OCI-LY3 (cell line): Measurements from ENCODE around the gene LDHAL6B.

Source experiments
- H2AFZ ChIP-seq: fragments of 200-600, 300-600 bp; shearing (Covaris generic); 2 replicates; pipeline ENCODE4 v1.6.0; 2014; ENCODE audit warnings: antibody characterized with exemption, low read depth, low read length
- H3K27ac ChIP-seq: fragments of 200-600, 300-600 bp; sonication (generic); 2 replicates; pipeline ENCODE4 v1.5.1; 2014; ENCODE audit warnings: mild to moderate bottlenecking, low read length, moderate library complexity, mixed read lengths
- H3K27me3 ChIP-seq: fragments of 200-600, 300-600 bp; sonication (generic); 2 replicates; pipeline ENCODE4 v1.6.1; 2014; ENCODE audit warnings: low read depth, low read length, mixed read lengths
- H3K36me3 ChIP-seq: fragments of 200-600, 300-600 bp; sonication (generic); replicated peaks from 2 replicates; pipeline ENCODE3; 2014; ENCODE audit warnings: low read depth, low read length, mixed read lengths
- H3K4me1 ChIP-seq: fragments of 300-600, 200-600 bp; sonication (generic); 2 replicates; pipeline ENCODE4 v1.6.1; 2014; ENCODE audit warnings: low read length, mixed read lengths
- H3K4me2 ChIP-seq: fragments of 200-600, 300-600 bp; sonication (generic); 2 replicates; pipeline ENCODE4 v1.6.1; 2014; ENCODE audit warnings: low read length, mixed read lengths
- H3K4me3 ChIP-seq: fragments of 300-600, 200-600 bp; sonication (generic); 2 replicates; pipeline ENCODE4 v1.5.1; 2014; ENCODE audit warnings: antibody characterized with exemption, mild to moderate bottlenecking, low read length, moderate library complexity
- H3K79me2 ChIP-seq: fragments of 300-600, 200-600 bp; shearing (Covaris generic); 2 replicates; pipeline ENCODE4 v1.6.1; 2014; ENCODE audit warnings: mild to moderate bottlenecking, low read length, mixed read lengths
- H3K9ac ChIP-seq: fragments of 300-600, 200-600 bp; shearing (Covaris generic); 2 replicates; pipeline ENCODE4 v1.6.0; 2014; ENCODE audit warnings: mild to moderate bottlenecking, low read length, moderate library complexity
- H3K9me3 ChIP-seq: fragments of 200-600, 300-600 bp; shearing (Covaris generic); 2 replicates; pipeline ENCODE4 v1.6.1; 2014; ENCODE audit warnings: low read length, mixed read lengths; ENCODE audit not compliant: insufficient read depth
- H4K20me1 ChIP-seq: fragments of 200-600, 300-600 bp; sonication (generic); 2 replicates; pipeline ENCODE4 v1.6.1; 2016; ENCODE audit warnings: low read length, mixed read lengths; ENCODE audit not compliant: insufficient read depth
- EZH2phosphoT487 ChIP-seq: fragments of 200-600 bp; shearing (Covaris generic); IDR thresholded peaks from 2 replicates; pipeline ENCODE4 v1.6.1; 2018; ENCODE audit warnings: antibody characterized with exemption, mixed run types, low read depth
- TF ChIP-seq, protein P1 (sequence below): fragments of 200-600, 300-600 bp; sonication (generic); IDR thresholded peaks from 2 replicates; pipeline ENCODE4 v1.5.1; 2014; ENCODE audit warnings: antibody characterized with exemption, low read length, low read depth

Gene LDHAL6B

DNA sequence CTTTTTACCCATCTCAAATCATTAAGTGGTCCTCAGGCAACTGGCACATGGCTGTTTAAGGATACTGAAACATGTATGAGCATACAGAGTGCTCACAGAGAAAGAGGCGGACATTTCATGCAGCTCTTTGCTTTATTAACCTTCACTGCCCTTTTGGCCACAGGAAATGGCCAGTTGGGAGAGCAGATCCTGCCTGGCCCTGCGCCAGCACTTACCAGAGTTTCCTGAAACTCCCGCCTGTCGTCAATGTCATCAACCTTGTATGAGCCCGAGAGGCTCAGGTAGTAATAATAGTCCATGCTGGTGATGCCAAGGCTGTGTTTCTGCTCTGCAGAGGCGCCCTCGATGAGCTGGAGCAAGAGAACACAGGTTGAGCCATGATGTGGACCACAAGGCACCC lies 17.8 kb downstream of the LDHAL6B start:
- H3K4me2 ChIP-seq = no peak overlapping the region
- H3K36me3 ChIP-seq = no peaks in the 10 kb centered on the region

DNA sequence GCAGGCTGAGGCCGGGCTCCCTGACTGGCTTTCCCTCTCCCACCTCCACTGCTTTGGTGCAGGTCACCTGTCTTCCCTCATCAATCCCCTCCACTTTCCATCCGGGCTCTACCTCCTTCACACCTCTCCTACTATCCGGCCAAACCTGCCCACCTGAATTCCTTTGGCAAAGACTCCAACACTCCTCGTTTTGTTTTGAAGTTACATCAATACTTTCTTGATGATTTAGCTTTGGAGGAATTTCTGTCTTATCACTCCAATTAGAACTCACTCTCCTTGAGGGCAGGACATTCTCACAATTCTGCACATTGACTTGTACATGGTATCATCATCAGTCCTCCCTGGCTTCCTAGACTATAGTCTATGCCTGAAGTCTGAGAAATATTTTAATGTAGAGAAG lies 20.4 kb downstream of the LDHAL6B start:
- H3K4me1 ChIP-seq = no peaks in the 10 kb centered on the region

More for the DNA sequence above, 17.8 kb downstream of the LDHAL6B start:
- TF ChIP-seq, protein P1, sequence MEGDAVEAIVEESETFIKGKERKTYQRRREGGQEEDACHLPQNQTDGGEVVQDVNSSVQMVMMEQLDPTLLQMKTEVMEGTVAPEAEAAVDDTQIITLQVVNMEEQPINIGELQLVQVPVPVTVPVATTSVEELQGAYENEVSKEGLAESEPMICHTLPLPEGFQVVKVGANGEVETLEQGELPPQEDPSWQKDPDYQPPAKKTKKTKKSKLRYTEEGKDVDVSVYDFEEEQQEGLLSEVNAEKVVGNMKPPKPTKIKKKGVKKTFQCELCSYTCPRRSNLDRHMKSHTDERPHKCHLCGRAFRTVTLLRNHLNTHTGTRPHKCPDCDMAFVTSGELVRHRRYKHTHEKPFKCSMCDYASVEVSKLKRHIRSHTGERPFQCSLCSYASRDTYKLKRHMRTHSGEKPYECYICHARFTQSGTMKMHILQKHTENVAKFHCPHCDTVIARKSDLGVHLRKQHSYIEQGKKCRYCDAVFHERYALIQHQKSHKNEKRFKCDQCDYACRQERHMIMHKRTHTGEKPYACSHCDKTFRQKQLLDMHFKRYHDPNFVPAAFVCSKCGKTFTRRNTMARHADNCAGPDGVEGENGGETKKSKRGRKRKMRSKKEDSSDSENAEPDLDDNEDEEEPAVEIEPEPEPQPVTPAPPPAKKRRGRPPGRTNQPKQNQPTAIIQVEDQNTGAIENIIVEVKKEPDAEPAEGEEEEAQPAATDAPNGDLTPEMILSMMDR = no peak
- no peak for TF ChIP-seq EZH2phosphoT487
- Histone ChIP-seq H3K9me3 (no peaks in the 10 kb centered on the region), H3K27me3 (no peaks in the 10 kb centered on the region), H3K4me3 (no peak overlapping the region), H3K4me1 (no peaks in the 10 kb centered on the region), H3K27ac (no peak overlapping the region), H4K20me1 (no peaks in the 10 kb centered on the region), H3K9ac (no peak overlapping the region), H3K79me2 (no peaks in the 10 kb centered on the region), H2AFZ (no peak overlapping the region)

DNA sequence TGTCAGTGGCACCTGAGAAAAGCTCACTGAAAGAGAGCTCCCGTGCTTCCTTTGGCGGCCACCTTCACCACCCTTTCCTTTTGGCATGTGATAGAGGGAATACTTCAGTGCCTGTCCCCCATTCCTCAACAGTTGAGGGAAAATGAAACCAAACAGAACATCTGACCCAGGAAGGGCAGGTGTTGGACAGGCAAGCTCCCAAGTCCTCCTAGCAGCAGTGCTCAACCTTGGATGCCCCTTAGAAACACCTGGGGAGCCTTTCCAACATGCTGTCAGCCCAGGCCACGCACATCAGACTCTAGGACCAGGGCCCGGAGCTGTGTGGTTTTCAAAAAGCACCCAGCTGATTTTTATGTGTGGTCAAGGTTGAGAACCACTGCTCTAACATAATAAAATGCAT lies 22.4 kb downstream of the LDHAL6B start:
- H3K36me3 ChIP-seq = no peaks in the 10 kb centered on the region
- H3K27ac ChIP-seq = no peak overlapping the region
- no peak overlapping the region for H3K4me3 ChIP-seq
- H2AFZ ChIP-seq = no peak overlapping the region
- no peaks in the 10 kb centered on the region for H4K20me1 ChIP-seq
- no peaks in the 10 kb centered on the region for H3K27me3 ChIP-seq
- TF ChIP-seq, protein P1 = no peak
- no peak for TF ChIP-seq EZH2phosphoT487
- H3K9me3 ChIP-seq = no peaks in the 10 kb centered on the region
- H3K4me1 ChIP-seq = peaks cover 5% of the 10 kb centered on the region; the same call in 1 of the 2 replicates
- H3K79me2 ChIP-seq = no peaks in the 10 kb centered on the region
- H3K4me2 ChIP-seq = no peak overlapping the region
- no peak overlapping the region for H3K9ac ChIP-seq

More for the DNA sequence above, 20.4 kb downstream of the LDHAL6B start:
- Histone ChIP-seq H3K4me3 (no peak overlapping the region), H4K20me1 (no peaks in the 10 kb centered on the region), H3K9ac (no peak overlapping the region), H3K27me3 (no peaks in the 10 kb centered on the region), H3K9me3 (no peaks in the 10 kb centered on the region), H3K79me2 (no peaks in the 10 kb centered on the region), H3K27ac (no peak overlapping the region), H2AFZ (no peak overlapping the region), H3K4me2 (no peak overlapping the region), H3K36me3 (no peaks in the 10 kb centered on the region)
- TF ChIP-seq, protein P1 = no peak
- TF ChIP-seq EZH2phosphoT487 = no peak

- no peaks in the 10 kb centered on the region for H4K20me1 ChIP-seq
- H3K4me3 ChIP-seq = no peak overlapping the region
- no peaks in the 10 kb centered on the region for H3K79me2 ChIP-seq
- no peak for TF ChIP-seq EZH2phosphoT487
- TF ChIP-seq, protein P1 = no peak
- no peaks in the 10 kb centered on the region for H3K9me3 ChIP-seq
- no peak overlapping the region for H2AFZ ChIP-seq
- H3K4me2 ChIP-seq = no peak overlapping the region
- no peak overlapping the region for H3K27ac ChIP-seq
- H3K27me3 ChIP-seq = no peaks in the 10 kb centered on the region
- no peaks in the 10 kb centered on the region for H3K36me3 ChIP-seq
- H3K9ac ChIP-seq = no peak overlapping the region
- peaks cover 5% of the 10 kb centered on the region; the same call in 1 of the 2 replicates for H3K4me1 ChIP-seq
These were observed 22.8 kb downstream of the LDHAL6B start for GRCh38 chr15:59229453-59229852.
